WTC11 (cell line): ENCODE results near the gene PPP1R1B. TPM values are rescaled to one million over a fixed set of nuclear protein-coding genes. Genes with fewer than 3 reads are reported as not detected.
A peak's percentile ranks its signal among the peaks of the same experiment; 100 is the strongest.

ENCODE experiments used
- ATAC-seq: fragments of 200-7000 bp; cut with Tn5 transposase; 2 replicates; pipeline ENCODE4 v1.10.0; 2021; ENCODE audit warnings: mild to moderate bottlenecking, moderate library complexity
- CTCF ChIA-PET: fragments of 300-600 bp; sonication (Branson Sonifier 250); formaldehyde crosslinking; loops from one replicate; lab custom pipeline; 2021; ENCODE audit warnings: antibody characterized with exemption; lab: Charles Lee
- POLR2A ChIA-PET: fragments of 350-600 bp; sonication (Branson Sonifier 250); formaldehyde crosslinking; loops from one replicate; lab custom pipeline; 2021; ENCODE audit warnings: antibody characterized with exemption; lab: Charles Lee
- DNase-seq: peaks from one replicate; pipeline ENCODE4 v3.0.0; 2021; ENCODE audit warnings: low spot score
- H3K27ac Mint-ChIP-seq: 2 replicates; pipeline ENCODE4 v1.8.0; 2021; ENCODE audit warnings: mixed read lengths
- H3K27me3 Mint-ChIP-seq: 2 replicates; pipeline ENCODE4 v1.8.0; 2021; ENCODE audit warnings: low read depth, mild to moderate bottlenecking, moderate library complexity, mixed read lengths
- H3K36me3 Mint-ChIP-seq: 2 replicates; pipeline ENCODE4 v1.8.0; 2021; ENCODE audit warnings: mixed read lengths
- H3K4me1 Mint-ChIP-seq: 2 replicates; pipeline ENCODE4 v1.8.0; 2022; ENCODE audit warnings: mixed read lengths
- H3K4me3 Mint-ChIP-seq: 2 replicates; pipeline ENCODE4 v1.8.0; 2021; ENCODE audit warnings: mild to moderate bottlenecking, moderate library complexity, mixed read lengths
- H3K9me3 Mint-ChIP-seq: 2 replicates; pipeline ENCODE4 v1.8.0; 2021; ENCODE audit warnings: mixed read lengths
- ATF3 ChIP-seq: sonication (generic); formaldehyde crosslinking; conservative IDR thresholded peaks from 2 replicates; pipeline ENCODE4 v1.8.1; 2022; ENCODE audit warnings: mild to moderate bottlenecking, missing genetic modification reagents
- ATF6 ChIP-seq: sonication (generic); formaldehyde crosslinking; IDR thresholded peaks from 2 replicates; pipeline ENCODE4 v1.8.1; 2023; ENCODE audit warnings: mild to moderate bottlenecking, missing genetic modification reagents
- EMX1 ChIP-seq: fragments of 250-450 bp; sonication (Bioruptor Pico); IDR thresholded peaks from 2 replicates; pipeline ENCODE4 v1.8.0; 2021; ENCODE audit warnings: mild to moderate bottlenecking
- FOXP1 ChIP-seq: sonication (generic); formaldehyde crosslinking; IDR thresholded peaks from 2 replicates; pipeline ENCODE4 v1.8.0; 2022; ENCODE audit warnings: missing genetic modification reagents, mild to moderate bottlenecking, moderate library complexity, borderline replicate concordance
- GRHL2 ChIP-seq: fragments of 250-450 bp; sonication (Bioruptor Pico); IDR thresholded peaks from 2 replicates; pipeline ENCODE4 v1.8.0; 2022; ENCODE audit warnings: mild to moderate bottlenecking, moderate library complexity; ENCODE audit not compliant: insufficient replicate concordance, severe bottlenecking
- GTF2I ChIP-seq: fragments of 250-450 bp; sonication (Bioruptor Pico); conservative IDR thresholded peaks from 2 replicates; pipeline ENCODE4 v1.4.0; 2021; ENCODE audit warnings: mild to moderate bottlenecking
- HMGA2 ChIP-seq: fragments of 250-450 bp; sonication (Bioruptor Pico); IDR thresholded peaks from 2 replicates; pipeline ENCODE4 v1.4.0; 2021; ENCODE audit warnings: mild to moderate bottlenecking, moderate library complexity
- JAZF1 ChIP-seq: fragments of 250-450 bp; sonication (Bioruptor Pico); IDR thresholded peaks from 2 replicates; pipeline ENCODE4 v1.9.0; 2021; ENCODE audit warnings: moderate library complexity, mild to moderate bottlenecking, inconsistent platforms
- KAT7 ChIP-seq: sonication (generic); formaldehyde crosslinking; IDR thresholded peaks from 2 replicates; pipeline ENCODE4 v1.8.1; 2023; ENCODE audit warnings: missing genetic modification reagents, mild to moderate bottlenecking, borderline replicate concordance
- MYBL2 ChIP-seq: sonication (generic); formaldehyde crosslinking; IDR thresholded peaks from 2 replicates; pipeline ENCODE4 v1.8.1; 2023; ENCODE audit warnings: mild to moderate bottlenecking, moderate library complexity, missing genetic modification reagents
- NFE2L1 ChIP-seq: sonication (generic); formaldehyde crosslinking; IDR thresholded peaks from 2 replicates; pipeline ENCODE4 v1.8.1; 2023; ENCODE audit warnings: missing genetic modification reagents
- NFYB ChIP-seq: sonication (generic); formaldehyde crosslinking; conservative IDR thresholded peaks from 2 replicates; pipeline ENCODE4 v1.8.0; 2022; ENCODE audit warnings: low read depth, missing genetic modification reagents
- NR2C2 ChIP-seq: sonication (generic); formaldehyde crosslinking; IDR thresholded peaks from 2 replicates; pipeline ENCODE4 v1.8.0; 2022; ENCODE audit warnings: mild to moderate bottlenecking, missing genetic modification reagents
- OVOL2 ChIP-seq: fragments of 250-450 bp; sonication (Bioruptor Pico); IDR thresholded peaks from 2 replicates; pipeline ENCODE4 v1.9.0; 2021; ENCODE audit warnings: mild to moderate bottlenecking, borderline replicate concordance
- PRRX2 ChIP-seq: fragments of 250-450 bp; sonication (Bioruptor Pico); IDR thresholded peaks from 2 replicates; pipeline ENCODE4 v1.8.0; 2021; ENCODE audit warnings: mild to moderate bottlenecking
- SP1 ChIP-seq: sonication (generic); formaldehyde crosslinking; conservative IDR thresholded peaks from 2 replicates; pipeline ENCODE4 v1.8.1; 2022; ENCODE audit warnings: missing genetic modification reagents
- TCF7 ChIP-seq: sonication (generic); formaldehyde crosslinking; IDR thresholded peaks from 2 replicates; pipeline ENCODE4 v1.8.0; 2022; ENCODE audit warnings: mild to moderate bottlenecking, low read depth, missing genetic modification reagents, moderate library complexity
- ZBTB21 ChIP-seq: sonication (generic); formaldehyde crosslinking; IDR thresholded peaks from 2 replicates; pipeline ENCODE4 v1.8.1; 2023; ENCODE audit warnings: mild to moderate bottlenecking, missing genetic modification reagents, borderline replicate concordance
- ZNF317 ChIP-seq: sonication (generic); formaldehyde crosslinking; IDR thresholded peaks from 2 replicates; pipeline ENCODE4 v1.8.1; 2023; ENCODE audit warnings: low read depth, mild to moderate bottlenecking, moderate library complexity, missing genetic modification reagents, borderline replicate concordance
- ZNF396 ChIP-seq: fragments of 250-450 bp; sonication (Bioruptor Pico); IDR thresholded peaks from 2 replicates; pipeline ENCODE4 v1.8.0; 2021; ENCODE audit warnings: mild to moderate bottlenecking, moderate library complexity, borderline replicate concordance
- total RNA-seq: library from RNA; stranded (reverse); gene quantifications from 3 replicates; pipeline ENCODE4 v1.2.3, GENCODE V29; 2021
- TF ChIP-seq, protein P1 (sequence below): fragments of 250-450 bp; sonication (Bioruptor Pico); IDR thresholded peaks from 2 replicates; pipeline ENCODE4 v1.9.0; 2021; ENCODE audit warnings: mild to moderate bottlenecking, borderline replicate concordance
- TF ChIP-seq, protein P2 (sequence below): sonication (generic); formaldehyde crosslinking; IDR thresholded peaks from 2 replicates; pipeline ENCODE4 v1.8.1; 2023; ENCODE audit warnings: mild to moderate bottlenecking, missing genetic modification reagents, moderate library complexity
- TF ChIP-seq, protein P3 (sequence below): fragments of 200-600 bp; IDR thresholded peaks from 2 replicates; pipeline ENCODE4 v1.8.0; 2022; ENCODE audit warnings: antibody characterized with exemption
- TF ChIP-seq, protein P4 (sequence below): fragments of 250-450 bp; sonication (Bioruptor Pico); IDR thresholded peaks from 2 replicates; pipeline ENCODE4 v1.9.0; 2021; ENCODE audit warnings: mild to moderate bottlenecking

The PPP1R1B gene
- total RNA-seq, 1 experiment from 2014 or later: 20.5 TPM

DNA sequence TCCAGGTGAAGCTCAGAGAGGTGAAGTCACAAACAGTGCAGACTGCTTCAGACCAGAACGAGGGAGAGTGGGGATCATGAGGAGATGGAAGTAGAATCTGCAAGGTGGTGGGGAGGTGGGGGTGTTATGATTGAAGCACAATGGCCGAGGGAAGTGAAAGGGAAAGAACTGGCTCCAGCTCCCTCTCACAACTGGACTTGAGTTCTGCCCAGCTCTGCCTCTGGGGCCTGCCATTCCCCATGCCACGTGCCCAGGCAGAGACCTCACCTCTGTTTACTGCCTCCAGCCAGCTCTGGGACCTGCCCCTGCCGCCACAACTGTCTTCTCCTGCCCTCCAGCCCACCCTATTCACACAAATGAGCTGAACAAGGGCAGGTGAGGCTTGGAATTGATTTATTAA lies 44.0 kb downstream of the PPP1R1B start (continued):
- TF ChIP-seq MYBL2: no peak

GRCh38 chr17:39671651-39672521 lies 45.1 kb downstream of the PPP1R1B start:
- Mint-ChIP-seq H3K27ac (no peak overlapping the region; the same call in 1 of the 2 replicates), H3K4me1 (peaks cover 25% of the 10 kb centered on the region), H3K9me3 (no peaks in the 10 kb centered on the region), H3K27me3 (peaks cover 34% of the 10 kb centered on the region), H3K4me3 (no peak overlapping the region), H3K36me3 (no peaks in the 10 kb centered on the region)
- CTCF ChIA-PET: interaction anchor here (0.6 to 18.0 kb wide), 38 partner anchors 9 to 221 kb away, joined by 3 to 876 read pairs (median 5); partner anchors contain the start of genes ERBB2, MED1, MIEN1 and PGAP3
- POLR2A ChIA-PET: interaction anchor here (1.5 kb wide), 1 partner anchor 48 kb away, joined by 4 read pairs; no protein-coding TSS in a partner anchor
- DNase-seq: peak; percentile 80
- ATAC-seq: peak; percentile 58
- TF ChIP-seq KAT7 (CRISPR knock-in tag) (0 out of 2 replicates have a peak, but pooled peaks have one; percentile 1), ZBTB21 (CRISPR knock-in tag) (0 out of 2 replicates have a peak, but pooled peaks have one; percentile 72), NR2C2 (CRISPR knock-in tag) (no peak), JAZF1 (CRISPR knock-in tag) (no peak), SP1 (no peak), ATF3 (CRISPR knock-in tag) (no peak), NFE2L1 (no peak), GTF2I (CRISPR knock-in tag) (no peak), OVOL2 (CRISPR knock-in tag) (no peak), GRHL2 (no peak), EMX1 (CRISPR knock-in tag) (no peak), NFYB (CRISPR knock-in tag) (no peak), PRRX2 (CRISPR knock-in tag) (no peak), ZNF317 (CRISPR knock-in tag) (peak; percentile 71; the same call in 1 of the 2 replicates), TCF7 (no peak), ZNF396 (CRISPR knock-in tag) (no peak), HMGA2 (no peak), FOXP1 (CRISPR knock-in tag) (0 out of 2 replicates have a peak, but pooled peaks have one; percentile 56), ATF6 (no peak)
- TF ChIP-seq, protein P1, sequence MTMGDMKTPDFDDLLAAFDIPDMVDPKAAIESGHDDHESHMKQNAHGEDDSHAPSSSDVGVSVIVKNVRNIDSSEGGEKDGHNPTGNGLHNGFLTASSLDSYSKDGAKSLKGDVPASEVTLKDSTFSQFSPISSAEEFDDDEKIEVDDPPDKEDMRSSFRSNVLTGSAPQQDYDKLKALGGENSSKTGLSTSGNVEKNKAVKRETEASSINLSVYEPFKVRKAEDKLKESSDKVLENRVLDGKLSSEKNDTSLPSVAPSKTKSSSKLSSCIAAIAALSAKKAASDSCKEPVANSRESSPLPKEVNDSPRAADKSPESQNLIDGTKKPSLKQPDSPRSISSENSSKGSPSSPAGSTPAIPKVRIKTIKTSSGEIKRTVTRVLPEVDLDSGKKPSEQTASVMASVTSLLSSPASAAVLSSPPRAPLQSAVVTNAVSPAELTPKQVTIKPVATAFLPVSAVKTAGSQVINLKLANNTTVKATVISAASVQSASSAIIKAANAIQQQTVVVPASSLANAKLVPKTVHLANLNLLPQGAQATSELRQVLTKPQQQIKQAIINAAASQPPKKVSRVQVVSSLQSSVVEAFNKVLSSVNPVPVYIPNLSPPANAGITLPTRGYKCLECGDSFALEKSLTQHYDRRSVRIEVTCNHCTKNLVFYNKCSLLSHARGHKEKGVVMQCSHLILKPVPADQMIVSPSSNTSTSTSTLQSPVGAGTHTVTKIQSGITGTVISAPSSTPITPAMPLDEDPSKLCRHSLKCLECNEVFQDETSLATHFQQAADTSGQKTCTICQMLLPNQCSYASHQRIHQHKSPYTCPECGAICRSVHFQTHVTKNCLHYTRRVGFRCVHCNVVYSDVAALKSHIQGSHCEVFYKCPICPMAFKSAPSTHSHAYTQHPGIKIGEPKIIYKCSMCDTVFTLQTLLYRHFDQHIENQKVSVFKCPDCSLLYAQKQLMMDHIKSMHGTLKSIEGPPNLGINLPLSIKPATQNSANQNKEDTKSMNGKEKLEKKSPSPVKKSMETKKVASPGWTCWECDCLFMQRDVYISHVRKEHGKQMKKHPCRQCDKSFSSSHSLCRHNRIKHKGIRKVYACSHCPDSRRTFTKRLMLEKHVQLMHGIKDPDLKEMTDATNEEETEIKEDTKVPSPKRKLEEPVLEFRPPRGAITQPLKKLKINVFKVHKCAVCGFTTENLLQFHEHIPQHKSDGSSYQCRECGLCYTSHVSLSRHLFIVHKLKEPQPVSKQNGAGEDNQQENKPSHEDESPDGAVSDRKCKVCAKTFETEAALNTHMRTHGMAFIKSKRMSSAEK (CRISPR knock-in tag): no peak
- TF ChIP-seq, protein P2, sequence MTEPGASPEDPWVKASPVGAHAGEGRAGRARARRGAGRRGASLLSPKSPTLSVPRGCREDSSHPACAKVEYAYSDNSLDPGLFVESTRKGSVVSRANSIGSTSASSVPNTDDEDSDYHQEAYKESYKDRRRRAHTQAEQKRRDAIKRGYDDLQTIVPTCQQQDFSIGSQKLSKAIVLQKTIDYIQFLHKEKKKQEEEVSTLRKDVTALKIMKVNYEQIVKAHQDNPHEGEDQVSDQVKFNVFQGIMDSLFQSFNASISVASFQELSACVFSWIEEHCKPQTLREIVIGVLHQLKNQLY (CRISPR knock-in tag): no peak
- TF ChIP-seq, protein P3, sequence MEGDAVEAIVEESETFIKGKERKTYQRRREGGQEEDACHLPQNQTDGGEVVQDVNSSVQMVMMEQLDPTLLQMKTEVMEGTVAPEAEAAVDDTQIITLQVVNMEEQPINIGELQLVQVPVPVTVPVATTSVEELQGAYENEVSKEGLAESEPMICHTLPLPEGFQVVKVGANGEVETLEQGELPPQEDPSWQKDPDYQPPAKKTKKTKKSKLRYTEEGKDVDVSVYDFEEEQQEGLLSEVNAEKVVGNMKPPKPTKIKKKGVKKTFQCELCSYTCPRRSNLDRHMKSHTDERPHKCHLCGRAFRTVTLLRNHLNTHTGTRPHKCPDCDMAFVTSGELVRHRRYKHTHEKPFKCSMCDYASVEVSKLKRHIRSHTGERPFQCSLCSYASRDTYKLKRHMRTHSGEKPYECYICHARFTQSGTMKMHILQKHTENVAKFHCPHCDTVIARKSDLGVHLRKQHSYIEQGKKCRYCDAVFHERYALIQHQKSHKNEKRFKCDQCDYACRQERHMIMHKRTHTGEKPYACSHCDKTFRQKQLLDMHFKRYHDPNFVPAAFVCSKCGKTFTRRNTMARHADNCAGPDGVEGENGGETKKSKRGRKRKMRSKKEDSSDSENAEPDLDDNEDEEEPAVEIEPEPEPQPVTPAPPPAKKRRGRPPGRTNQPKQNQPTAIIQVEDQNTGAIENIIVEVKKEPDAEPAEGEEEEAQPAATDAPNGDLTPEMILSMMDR: peak; percentile 61
- TF ChIP-seq, protein P4, sequence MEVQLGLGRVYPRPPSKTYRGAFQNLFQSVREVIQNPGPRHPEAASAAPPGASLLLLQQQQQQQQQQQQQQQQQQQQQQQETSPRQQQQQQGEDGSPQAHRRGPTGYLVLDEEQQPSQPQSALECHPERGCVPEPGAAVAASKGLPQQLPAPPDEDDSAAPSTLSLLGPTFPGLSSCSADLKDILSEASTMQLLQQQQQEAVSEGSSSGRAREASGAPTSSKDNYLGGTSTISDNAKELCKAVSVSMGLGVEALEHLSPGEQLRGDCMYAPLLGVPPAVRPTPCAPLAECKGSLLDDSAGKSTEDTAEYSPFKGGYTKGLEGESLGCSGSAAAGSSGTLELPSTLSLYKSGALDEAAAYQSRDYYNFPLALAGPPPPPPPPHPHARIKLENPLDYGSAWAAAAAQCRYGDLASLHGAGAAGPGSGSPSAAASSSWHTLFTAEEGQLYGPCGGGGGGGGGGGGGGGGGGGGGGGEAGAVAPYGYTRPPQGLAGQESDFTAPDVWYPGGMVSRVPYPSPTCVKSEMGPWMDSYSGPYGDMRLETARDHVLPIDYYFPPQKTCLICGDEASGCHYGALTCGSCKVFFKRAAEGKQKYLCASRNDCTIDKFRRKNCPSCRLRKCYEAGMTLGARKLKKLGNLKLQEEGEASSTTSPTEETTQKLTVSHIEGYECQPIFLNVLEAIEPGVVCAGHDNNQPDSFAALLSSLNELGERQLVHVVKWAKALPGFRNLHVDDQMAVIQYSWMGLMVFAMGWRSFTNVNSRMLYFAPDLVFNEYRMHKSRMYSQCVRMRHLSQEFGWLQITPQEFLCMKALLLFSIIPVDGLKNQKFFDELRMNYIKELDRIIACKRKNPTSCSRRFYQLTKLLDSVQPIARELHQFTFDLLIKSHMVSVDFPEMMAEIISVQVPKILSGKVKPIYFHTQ (CRISPR knock-in tag): no peak
